GM19455 (cell line): ENCODE measurements around the gene CFAP65.

Experiments
- ATAC-seq: cut with Tn5 transposase; IDR thresholded peaks from one replicate; pipeline ENCODE4 v1.9.1; 2021; ENCODE audit not compliant: unreplicated experiment

Gene CFAP65

GRCh38 chr2:219034823-219035222 lies 6.5 kb downstream of the CFAP65 start:
- ATAC-seq, result no peak

GRCh38 chr2:219032051-219032745 lies 9.1 kb downstream of the CFAP65 start:
- no peak for ATAC-seq

DNA sequence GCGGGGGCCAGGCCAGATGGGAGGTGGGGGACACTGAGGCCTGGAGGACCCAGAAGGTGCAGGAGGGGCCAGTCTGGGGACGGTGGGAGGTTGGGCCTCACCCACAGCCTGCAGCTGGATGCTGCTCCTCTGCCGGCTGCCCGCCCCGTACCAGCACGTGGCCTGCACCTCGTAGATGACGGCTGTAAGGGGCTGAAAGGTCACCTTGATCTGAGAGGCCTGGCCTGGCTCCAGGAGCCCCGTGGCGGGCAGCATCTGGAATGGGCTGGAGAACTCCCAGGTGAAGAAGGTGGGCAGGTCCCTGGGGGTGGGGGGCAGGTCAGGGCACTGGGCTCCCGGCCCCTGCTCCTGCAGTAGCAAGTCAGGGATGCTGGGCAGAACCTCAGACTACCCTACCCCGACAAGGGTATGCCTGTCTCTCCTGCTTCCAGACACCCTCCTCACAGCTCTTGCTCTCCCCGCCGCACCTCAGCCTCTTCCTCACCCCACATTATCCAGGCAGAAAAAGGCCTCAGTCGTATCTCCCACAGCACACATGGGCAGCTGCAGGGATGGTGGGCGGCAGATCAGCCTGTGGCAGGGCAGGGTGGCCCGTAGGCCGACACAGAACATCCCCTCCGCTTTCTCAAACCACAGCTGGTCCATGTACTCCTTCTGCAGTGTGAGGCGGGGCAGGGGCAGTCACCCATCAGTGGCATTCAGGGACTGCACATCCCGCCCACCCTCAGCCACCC lies 10.1 kb downstream of the CFAP65 start:
- no peak for ATAC-seq

DNA sequence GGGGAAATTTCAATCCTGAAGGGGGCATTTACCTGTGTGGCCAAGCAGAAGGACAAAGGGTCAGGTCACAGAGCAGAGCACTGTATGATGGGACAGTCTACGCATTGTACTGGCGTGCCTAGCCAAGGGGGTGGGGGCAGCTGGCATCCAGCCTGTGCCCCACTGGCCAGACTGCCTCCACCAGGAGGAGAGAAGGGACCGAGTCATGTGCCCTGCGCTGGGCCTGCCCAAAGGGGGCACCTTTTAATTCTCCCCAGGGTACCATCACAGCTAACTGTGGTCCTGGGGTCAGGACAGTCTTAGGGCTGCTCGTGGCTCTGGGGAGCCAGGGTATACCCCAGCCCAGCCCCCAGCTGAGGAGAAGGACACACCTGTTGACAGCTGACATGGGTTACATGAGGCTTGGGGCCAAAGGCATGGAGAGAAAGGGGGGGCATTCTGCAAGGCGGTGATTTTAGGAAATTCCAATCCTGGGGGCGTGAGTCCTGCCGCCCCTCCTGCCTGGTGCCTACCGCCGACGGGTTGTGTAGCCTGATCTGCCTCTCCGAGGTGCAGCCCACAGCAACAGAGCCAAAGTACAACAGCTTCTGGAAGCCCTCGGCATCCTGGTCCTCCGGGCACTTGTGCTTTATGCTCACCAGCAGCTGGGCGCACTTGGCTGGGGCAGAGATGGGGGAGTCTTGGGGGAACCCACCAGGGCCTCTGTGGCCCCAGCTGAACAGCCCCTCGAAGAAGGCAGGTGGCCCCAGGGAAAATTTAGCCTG lies 11.0 kb downstream of the CFAP65 start:
- ATAC-seq, result no peak

DNA sequence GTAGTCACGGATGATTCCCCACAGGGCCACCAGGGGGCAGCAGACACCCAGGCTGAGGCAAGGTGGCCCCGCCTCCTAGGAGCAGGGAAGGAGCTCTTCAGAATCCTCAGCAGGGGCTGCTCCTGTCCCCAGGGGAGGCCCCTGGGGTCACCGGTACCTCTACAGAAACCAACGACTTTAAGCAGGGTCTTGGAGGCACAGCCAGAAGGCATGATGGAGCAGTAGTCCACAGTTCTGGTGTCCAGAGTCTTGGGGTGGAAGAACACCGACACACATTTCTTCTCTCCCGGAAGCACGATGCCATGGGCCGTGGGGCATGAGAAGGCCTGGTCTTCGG lies 11.5 kb downstream of the CFAP65 start:
- ATAC-seq, result peak; percentile 88

GRCh38 chr2:219028996-219029828 lies 12.1 kb downstream of the CFAP65 start:
- peak; percentile 13 for ATAC-seq

DNA sequence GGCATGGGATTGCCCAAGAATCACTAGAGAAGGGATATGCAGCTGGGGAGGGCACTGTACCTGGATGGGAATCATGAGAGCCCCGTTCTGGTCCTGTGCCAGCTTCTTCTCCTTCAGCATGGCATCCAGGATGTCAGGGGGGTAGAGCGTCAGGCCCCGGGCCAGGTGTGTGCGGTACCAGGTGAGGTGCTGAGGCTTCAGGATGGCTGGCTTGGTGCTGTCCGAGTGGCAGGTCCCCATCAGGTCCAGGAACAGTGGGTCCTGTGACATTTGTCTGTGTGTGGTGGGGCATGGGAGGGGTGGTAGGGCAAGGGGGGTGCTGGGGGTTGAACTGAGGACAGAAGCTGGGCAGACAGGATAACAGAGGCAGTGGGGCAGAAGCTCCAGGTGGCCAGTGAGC lies 13.2 kb downstream of the CFAP65 start:
- no peak for ATAC-seq

DNA sequence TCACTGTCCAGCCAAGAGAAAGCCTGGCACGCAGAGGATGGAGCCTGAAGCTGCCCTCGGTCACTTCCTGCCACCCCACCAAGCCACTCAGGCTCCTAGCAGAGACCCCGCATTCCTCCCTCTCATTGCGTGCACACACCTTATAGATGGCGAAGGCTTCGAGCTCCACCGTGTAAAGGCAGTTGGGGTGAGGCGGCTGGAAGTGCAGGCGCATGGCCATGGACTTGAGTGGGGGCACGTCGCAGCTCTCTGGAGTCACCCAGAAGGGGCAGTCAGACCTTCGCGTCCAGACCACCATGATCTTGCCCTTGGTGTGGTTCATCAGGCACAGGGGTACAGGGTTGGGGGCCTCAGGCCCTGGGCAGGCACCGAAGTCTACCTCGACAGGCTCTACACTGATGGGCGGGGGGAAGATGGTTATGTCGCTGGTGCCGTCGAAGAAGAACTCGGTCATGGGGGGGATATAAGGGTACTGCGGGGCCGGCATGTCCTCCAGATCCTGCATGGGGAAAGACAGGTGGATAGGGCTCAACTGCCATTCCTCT lies 13.7 kb downstream of the CFAP65 start:
- no peak for ATAC-seq

GRCh38 chr2:219026946-219027345 lies 14.4 kb downstream of the CFAP65 start:
- no peak for ATAC-seq

DNA sequence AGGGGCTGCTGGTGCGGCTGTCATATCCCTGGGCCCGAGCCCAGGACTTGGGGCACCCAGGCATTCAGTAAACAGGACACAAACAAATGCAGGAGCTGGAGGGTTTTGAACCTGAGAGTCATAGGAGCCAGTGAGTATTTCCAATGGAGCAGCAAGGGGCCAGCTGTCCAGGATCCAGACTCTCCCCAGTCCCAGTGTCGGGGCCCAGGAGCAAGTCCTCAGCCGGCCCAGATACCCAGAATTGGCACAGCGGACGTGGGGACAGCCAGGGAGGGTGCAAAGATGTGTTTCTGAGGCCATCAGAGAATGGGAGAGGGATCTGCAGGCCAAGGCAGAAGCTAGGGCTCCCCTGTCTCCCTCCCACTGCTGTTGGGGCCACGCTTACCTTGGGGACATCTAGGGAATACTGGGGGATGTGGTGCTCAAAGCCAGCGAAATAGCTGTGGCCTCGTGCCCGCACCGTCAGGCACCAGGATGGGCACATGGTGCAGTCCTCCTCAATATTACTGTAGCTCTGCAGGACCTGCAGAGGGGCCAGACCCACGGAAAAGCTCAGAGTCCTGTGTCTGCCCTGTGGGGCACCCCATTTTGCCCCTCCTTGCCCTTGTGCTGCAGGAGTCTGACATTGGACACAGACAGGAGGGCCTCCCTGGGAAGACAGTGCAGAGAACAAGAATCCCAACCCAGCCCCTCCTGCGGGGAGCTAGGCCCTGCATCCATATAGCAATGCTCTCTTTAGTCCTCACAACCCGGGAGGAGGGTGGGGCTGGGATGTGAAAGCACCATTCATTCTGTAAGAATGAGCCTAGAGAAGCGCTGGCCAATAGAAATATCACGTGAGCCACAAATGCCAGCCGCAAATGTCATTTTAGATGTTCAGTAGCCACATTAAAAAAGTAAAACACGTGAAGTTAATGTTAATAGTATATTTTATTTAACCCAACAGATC lies 15.4 kb downstream of the CFAP65 start:
- ATAC-seq, result no peak

DNA sequence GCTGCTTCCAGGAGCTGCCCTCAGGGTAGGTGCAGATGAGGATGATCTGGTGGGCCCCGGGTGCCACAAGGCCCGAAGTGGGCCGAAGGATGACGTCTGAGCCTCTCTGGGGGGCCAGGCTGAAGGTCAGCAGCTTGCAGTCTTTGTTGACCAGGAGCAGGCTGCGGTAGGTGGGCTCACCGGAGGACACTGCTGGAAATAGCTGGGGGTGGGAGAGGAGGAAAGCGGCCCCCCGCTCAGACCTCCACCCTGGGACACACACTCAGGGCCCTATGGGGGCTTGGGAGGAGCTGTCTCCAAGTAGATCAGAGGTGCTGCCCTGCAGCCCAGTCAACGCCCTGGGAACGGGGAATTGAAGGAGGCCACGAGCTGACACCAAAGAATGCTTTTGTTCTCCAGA lies 17.3 kb downstream of the CFAP65 start:
- ATAC-seq, result no peak

DNA sequence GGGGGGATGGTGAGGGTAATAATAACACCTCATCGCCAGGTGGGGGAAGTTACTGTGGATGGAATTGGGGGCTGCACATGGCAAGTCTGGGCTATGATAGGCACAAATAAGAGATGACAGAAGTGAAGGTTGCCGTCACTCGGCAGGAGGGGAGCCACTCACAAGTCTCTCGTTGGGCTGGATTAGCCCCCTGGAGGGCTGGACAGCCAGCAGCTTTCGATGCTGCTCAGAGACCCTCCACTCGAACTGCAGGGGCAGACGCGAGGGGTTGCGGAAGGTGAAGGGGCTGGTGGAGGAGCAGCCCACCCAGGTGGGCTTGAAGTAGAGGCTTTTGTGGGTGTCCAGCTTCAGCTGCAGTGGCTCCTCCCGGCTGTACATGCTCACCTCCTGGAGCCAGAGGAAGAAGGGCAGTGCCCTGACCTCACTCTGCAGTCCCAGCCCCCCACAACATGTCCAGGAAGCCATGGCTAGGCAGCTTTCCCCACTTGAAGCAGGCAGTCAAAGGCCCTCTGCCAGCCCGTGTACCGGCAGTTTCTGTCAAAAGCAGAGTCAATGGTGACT lies 18.2 kb downstream of the CFAP65 start:
- ATAC-seq, result no peak

DNA sequence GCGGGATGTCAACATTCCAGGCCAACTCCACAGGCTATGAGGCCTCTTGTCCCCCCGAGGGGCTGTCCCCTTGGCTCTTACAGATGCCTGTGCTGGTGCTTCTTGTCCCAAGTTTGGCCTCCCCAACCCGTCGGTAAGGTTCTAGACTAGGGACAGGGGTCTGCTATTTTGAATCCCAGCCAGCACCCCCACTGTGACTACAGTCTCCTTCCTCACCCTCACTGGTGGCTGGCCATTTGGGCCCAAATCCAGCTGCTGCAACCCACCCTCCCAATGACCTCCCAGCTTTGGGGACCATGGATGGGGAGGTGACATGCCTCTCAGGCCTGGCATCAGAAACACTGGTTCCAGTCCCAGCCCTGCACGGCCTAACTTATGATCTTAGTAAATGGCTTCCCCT lies 18.7 kb downstream of the CFAP65 start:
- ATAC-seq, result no peak

DNA sequence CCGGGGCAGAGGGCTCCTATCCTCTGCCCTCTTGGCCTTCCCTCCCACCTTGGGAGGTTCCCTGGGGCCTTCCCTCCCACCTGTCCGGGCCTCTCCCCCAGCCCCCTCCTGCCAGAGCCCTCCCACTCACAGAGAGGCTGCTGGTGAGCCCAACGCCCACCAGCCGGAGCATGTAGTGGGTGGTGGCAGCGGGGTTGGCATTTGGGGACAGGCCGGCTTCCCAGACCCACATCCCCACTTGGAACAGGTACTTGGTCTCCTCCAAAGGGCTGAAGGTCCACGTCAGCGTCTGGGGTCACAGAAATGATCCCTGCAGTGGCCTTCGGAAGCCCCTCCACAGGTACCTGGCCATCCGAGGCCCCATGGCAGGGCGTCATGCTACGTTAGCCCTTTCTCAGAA lies 19.3 kb downstream of the CFAP65 start:
- no peak for ATAC-seq

GRCh38 chr2:219021591-219021990 lies 19.7 kb downstream of the CFAP65 start:
- no peak for ATAC-seq

DNA sequence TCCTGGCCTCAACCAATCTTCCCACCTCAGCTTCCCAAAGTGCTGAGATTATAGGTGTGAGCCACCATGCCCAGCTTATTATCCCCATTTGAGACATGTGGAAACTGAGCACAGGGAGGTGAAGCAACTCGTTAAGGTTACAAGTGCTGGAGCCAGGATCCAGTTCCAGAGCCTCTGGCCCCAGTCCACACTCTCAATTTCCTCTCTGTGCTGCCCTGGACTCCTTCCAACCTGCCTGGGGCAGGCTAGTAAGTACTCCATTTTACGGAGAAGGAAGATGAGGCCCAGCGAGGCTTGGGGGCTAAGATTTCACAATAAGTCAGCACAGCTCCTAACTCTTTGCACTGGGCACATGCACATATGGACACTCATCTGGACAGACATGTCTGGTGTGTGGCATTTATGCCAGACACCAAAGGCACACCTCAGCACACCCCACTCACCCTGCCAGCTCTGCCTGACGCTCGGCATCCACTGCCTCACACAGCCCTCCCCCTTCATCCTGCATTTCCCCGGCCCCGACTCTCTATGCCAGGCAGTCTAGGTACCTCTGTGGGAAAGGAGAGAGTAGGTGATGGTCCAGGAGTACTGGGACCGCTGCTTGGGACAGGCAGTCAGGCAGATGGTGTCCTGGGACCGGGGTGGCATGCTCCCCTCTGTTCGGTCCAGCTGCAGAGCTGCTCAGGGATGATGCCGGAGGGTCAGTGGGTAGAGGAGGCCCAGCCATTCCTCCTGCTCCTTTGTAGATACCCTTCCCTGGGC lies 20.5 kb downstream of the CFAP65 start:
- ATAC-seq, result no peak

DNA sequence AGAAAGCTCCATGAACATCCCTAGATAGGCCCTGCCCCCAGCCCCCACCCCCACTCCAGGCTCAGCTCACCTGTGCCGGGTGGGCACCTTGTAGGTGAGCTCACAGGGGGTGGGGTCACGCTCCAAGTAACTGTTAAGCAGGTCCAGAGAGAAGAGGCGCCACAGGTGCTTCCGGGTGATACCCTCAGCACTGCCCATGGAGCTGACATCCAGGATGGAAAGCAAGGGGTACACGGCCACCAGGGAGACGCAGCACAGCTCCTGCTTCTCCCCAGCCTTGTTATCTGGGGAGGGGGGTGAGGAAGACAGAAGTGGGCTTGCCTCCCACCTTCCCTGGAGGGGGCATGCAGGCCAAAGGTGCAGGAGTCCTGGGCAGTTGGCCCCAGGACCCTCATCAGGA lies 21.9 kb downstream of the CFAP65 start:
- ATAC-seq, result no peak

- ATAC-seq, result no peak
Measured at GRCh38 chr2:219018726-219019125, 22.6 kb downstream of the CFAP65 start.

DNA sequence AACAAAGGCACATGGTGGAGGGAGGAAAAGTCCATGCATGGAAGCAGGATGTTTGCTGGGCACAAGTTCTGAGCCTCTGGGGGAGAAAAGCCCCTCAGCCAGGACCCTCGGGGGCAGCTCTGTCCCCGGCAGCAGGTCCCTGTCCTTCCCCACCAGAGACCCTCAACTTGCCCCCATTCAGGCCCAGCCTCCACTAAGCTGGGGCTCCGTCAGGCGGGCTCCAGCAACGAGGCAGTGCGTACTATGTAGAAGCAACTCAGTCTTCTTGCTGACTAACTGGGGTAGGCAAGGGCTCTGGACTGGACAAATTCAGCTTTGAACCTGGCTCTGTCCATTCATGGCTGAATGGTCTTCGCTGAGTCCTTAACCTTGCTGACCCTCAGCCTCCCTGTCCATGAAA lies 23.0 kb downstream of the CFAP65 start:
- ATAC-seq, result no peak
